Amniotic stem cell (primary cell): ENCODE measurements around the gene LEFTY2.
"Not testable (repeated sequence)": the region's sequence is repeated elsewhere in the genome, so short reads cannot be mapped to it uniquely, and the experiment has no call there.

ENCODE experiments used
- DNase-seq: peaks from one replicate; lab custom pipeline; 2025; lab: John Stamatoyannopoulos, UW

LEFTY2 gene, protein sequence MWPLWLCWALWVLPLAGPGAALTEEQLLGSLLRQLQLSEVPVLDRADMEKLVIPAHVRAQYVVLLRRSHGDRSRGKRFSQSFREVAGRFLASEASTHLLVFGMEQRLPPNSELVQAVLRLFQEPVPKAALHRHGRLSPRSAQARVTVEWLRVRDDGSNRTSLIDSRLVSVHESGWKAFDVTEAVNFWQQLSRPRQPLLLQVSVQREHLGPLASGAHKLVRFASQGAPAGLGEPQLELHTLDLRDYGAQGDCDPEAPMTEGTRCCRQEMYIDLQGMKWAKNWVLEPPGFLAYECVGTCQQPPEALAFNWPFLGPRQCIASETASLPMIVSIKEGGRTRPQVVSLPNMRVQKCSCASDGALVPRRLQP

DNA sequence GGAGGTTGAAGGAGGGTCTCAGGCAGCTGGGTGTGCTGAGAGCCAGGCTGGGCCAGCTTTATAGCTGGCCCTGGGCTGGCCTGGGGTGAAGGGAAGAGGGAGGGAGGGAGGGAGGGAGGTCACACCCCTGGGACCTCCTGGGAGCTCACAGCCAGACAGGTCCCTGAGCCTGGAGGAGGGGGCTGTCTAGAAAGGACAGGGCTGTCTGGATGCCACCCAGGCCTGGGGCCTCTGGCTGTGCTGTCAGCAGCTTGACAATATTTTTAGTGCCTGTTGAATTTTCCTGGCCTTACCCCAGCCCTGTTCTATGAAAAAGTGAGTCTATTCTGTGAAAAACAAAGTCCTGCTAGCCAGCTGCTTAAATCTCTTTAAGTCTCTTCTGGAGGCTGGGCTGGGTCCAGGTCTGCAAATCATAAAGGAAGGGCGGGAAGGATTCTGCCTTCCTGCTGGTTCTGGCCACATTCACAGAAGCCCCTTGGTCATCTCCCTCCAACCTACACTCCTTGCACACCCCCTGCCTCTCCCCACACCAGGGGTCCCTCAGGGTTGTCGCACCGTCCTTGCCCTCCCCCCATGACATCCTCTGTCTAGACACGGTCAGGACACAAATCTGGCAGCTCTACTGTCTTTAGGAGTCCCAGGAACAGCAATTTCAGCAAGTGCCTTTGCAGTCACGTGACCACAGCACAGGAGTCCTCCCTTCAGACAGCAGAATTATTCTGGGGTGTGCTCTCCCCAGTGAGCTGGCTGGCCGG, at the start of gene LEFTY2:
TSS of gene LEFTY2 (minus strand) at position 34 of the 755 bp plus-strand sequence. CDS start 80 bp downstream, outside the sequence.
- no peak for DNase-seq

DNA sequence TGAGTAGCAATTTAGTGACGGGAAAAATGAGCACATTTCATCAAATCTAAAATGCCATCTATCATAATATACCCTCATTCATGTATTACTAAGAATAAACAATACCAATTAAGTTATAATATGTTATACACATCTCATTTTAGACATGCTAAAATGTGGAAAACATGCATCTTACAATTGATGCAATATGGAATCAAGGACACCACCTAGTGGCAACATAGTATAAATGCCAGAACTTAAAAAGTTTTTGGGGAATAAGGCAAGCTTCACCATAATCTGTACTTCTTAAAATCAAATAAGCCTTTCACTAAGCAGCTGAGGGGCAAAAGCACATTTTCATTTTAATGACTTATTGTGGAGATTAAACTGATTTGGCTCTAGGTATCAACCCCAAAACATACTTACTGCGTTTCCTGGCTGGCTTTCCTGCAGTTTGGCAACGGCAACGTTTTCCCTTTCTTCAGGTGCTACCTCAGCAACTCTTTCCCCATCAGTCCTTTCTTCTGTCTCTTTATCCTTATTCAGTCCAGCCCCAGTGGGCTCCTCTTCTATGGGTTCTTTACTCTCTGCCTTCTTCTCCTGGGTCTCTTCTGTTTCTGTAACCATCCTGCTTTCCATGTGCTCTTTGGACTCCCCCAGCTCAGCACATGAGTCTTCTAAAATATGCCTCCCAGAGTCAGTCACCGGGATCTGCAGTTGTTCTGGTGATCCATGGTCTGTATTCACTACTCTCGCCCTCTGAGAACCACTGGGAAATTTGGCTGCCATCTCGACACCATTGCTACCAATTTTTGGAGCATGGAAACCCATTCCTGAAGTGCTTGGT, 46.7 kb upstream of the LEFTY2 start:
- peak; percentile 43 for DNase-seq

DNA sequence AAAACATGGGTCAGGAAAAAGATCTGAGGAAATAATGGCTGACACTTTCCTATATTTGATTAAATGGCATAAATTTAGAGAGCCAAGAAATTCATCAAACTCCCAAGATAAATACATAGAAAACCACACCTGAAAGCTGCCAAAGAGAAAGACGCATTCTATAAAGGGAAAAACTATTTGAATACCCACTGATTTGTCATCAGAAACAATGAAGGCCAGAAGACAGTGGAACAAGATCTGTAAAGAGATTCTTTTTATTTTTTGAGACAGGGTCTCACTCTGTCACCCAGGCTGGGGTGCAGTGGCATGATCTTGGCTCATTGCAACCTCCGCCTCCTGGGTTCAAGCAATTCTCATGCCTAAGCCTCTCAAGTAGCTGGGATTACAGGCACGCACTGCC, 40.7 kb upstream of the LEFTY2 start:
- no peak for DNase-seq

DNA sequence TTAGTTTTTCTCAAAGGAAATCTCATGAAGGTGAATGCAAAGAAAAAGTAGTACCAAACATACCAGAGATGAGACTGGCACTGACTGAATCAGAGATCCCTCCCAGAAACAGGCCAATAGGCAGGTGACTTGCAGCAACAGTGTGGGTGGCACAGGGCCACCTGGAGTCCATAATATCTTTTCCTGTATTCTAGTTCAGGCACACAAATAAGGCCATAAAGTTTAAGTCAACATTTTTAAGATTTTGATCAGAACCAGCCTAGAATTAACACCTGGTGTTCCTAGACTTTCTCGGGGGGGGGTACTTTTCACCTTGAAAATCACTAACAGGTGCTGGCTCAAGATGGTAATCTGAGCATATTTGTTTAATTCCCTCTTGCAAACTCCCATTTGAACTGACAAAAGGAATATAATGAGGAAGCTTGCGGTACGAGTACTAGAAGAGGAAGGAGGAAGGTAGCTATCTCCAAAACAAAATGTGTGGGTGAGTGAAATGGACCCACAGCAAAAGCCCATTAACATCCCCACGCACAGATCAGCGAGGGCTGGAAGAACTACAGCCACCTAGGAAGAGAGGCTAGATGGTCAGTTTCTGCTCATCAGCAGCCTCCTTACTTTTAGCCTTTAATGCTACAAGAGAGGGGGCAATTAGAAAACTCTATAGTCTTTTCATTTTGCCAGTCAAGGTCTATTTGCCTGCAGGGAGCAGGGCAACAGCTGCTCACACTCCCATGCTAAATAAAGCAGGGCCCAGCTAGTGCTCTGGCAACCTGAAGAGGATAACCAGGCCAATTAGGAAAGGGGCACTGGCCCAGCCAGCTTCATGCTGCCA, 39.2 kb upstream of the LEFTY2 start:
- DNase-seq: no peak

DNA sequence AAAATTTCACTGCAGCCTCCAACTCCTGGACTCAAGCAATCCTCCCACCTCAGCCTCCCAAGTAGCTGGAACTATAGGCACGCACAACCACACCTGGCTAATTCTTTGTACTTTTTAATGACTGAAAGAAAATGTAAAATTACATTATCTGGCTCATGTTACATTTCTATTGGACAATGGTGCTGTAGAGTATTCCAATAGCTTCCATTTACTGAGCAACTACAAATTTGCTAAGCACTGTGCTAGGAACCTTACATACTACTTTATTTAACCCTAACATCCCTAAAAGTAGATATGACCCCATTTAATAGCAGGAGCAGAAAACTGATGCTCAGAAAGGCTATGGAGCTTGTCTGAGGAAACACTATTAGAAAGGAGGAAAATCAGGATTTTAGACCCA, 38.4 kb upstream of the LEFTY2 start:
- DNase-seq: no peak

DNA sequence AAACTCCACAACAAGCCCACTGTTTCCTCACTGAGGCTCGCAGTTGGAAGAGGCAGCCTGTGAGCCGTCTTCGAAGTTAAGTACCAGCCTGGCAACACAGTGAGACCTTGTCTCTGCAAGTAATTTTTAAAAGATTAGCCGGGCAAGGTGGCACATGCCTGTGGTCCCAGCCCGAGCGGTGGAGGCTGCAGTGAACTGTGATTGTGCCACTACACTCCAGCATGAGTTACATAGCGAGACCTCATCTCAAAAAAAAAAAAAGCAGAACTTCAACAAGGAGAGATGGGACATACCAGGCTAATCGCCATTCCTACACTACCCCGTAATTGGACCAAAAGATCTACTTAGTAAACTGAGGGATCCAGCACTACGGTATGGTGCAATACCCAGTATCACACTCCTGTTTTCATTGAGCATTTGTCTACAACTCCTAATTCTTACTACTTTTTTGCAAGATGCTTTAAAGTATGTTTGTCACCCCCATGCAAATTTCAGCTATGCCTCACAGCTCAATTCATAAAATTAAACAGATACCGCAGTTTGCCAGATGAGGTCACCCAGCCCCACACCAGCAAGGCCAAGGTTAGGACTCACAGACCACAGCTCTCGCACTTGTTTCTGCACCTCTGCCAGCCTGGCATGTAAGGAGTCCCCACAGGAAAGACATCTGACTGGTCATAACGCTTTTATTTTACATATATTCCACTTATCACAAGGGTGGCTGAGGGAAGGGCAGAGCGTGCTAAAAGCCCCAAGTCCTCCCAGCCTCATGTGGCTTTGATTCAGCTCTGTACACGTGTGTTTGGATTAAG, 37.1 kb upstream of the LEFTY2 start:
- DNase-seq: no peak

DNA sequence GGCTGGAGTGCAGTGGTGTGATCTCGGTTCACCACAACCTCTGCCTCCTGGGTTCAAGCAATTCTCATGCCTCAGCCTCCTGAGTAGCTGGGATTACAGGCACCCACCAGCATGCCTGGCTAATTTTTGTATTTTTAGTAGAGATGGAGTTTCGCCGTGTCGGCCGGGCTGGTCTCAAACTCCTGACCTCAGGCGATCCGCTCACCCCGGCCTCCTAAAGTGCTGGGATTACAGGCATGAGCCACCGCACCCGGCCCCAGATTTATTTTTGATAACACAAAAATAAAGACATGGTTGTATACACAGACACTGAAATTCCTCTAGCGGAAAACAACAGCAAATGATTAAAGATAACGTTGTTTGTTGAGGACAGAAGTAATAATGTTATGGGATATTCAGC, 34.1 kb upstream of the LEFTY2 start:
- DNase-seq: not testable (repeated sequence)

DNA sequence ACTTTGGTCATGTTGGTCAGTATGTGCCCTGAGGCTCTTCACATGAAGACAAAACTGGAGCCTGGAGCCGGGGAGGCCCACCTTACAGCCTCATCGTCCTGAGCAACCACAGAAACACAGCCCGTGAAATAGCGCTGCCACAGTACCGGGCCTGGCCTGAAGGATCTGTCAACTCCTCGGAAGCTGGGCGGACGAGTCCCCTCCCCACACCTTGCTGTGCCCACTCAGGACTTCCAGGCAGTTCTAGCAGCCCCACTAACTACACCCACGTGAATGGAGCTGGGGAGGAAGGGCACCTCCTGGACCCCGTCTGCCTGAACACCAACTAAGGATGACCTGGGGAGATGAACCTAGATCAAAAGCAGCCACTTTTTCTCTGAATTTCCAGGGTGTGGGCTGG, 33.4 kb upstream of the LEFTY2 start:
- no peak for DNase-seq

DNA sequence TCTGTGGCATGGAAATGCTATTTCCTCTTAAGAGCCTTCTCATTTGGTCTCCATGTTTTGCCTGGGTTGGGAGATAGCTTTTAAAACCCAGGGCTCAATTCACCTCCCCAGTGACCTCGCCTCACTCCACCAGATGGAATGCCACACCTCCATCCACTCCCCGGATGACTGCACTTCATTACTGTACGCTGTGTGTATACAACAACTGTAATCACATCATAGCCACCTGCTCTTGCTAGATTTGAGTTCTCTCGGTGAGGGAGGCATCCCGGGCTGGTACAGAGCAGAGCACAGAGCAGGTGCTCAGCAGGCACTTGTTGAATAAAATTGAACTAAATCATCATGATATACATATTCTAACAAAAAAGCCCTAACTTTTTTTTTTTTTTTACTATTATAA, 32.1 kb upstream of the LEFTY2 start:
- no peak for DNase-seq

DNA sequence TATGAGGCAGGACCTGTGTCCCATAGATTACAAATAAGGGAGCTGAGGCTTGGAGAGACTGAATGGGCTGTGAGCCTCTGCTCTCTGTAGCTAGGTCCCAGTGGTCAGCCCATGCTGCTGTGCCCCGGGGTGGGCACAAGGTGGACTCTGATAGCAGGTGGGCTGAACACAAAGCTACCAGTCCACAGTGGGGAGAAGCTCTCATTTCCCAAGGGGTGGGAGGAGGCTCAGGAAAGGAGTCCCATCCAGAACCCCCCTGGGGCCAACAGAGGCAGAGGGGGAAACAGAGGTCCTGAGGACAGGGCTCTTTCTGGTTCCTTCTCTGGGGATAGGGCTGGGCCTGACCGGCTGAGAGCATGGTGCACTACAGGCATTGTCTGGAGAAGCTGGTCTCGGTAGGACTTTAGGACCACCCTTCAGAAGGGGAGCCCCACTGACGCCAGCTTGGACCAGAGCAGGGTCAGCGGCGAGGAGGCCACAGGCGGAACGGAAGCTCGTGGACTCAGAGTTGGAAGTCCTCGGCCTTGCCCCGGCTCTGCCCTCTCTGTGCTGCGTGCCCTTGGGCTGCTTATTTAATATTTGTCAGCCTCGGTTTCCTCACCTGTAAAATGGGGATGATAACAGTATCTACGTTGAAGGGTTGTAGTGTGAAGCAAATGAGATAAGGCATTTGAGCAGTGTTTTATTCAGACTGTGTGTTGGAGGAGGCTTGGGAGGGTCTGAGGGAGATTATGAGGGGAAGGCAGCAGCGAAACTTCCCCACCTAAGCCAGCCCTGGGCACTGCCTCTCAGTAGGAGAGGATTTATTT, 31.5 kb upstream of the LEFTY2 start:
- DNase-seq: no peak

DNA sequence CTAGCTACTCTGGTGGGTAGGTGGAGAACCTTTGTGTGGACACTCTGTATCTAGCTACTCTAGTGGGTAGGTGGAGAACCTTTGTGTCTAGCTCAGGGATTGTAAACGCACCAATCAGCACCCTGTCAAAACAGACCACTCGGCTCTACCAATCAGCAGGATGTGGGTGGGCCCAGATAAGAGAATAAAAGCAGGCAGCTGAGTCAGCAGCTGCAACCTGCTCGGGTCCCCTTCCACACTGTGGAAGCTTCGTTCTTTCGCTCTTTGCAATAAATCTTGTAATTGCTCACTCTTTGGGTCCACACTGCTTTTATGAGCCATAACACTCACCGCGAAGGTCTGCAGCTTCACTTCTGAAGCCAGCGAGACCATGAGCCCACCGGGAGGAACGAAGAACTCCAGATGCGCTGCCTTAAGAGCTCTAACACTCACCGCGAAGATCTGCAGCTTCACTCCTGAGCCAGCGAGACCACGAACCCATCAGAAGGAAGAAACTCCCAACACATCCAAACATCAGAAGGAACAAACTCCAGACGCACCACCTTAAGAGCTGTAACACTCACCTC, 29.7 kb upstream of the LEFTY2 start:
- DNase-seq: not testable (repeated sequence)

DNA sequence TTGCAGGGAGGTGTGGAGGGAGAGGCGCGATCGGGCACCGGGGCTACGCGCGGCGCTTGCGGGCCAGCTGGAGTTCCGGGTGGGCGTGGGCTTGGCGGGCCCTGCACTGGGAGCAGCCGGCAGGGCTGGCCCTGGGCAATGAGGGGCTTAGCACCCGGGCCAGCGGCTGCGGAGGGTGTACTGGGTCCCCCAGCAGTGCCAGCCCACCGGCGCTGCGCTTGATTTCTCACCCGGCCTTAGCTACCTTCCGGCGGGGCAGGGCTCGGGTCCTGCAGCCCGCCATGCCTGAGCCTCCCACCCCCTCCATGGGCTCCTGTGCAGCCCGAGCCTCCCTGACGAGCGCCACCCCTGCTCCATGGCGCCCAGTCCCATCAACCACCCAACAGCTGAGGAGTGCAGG, 28.7 kb upstream of the LEFTY2 start:
- not testable (repeated sequence) for DNase-seq

DNA sequence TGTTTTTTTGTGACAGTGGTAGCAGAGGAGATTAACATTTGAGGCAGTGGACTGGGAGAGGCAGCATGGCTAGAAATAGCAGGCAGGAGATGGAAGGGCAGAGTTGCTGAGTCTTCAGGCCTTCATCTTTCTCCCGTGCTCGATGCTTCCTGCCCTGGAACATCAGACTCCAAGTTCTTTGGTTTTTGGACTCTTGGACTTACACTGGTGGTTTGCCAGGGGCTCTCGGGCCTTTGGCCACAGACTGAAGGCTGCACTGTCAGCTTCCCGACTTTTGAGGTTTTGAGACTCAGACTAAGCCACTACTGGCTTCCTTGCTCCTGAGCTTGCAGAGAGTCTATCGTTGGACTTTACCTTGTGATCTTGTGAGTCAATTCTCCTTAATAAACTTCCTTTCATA, 24.2 kb upstream of the LEFTY2 start:
- DNase-seq: no peak

DNA sequence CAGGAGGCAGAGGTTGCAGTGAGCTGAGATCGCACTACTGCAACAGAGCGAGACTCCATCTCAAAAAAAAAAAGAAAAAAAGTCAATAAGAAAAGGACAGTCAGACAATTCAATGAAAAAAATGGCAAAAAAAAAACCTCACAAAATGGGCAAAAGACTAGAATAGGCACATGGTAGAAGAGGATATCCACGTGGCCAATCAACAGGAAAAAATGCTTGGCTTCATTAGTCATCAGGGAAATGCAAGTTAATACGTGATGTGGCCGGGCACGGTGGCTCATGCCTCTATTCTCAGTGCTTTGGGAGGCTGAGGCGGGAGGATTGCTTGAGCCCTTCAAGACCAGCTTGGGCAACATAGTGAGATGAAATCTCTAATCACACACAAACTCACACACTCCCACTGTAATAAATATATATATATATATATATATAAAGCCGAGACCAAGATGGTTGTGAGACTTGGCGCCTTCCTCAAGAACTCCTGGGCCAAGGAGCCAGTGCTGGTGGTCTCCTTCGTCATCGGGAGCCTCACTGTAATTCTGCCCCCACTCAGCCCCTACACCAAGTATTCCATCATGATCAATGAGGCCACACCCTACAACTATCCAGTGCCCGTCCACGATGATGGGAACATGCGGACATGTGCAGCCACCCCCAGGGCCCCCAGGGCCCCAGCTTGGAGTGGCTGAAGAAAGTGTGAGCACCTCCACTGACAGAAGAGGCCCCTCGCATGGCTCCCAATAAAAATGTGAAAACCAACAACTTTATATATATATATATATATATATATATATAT, 22.9 kb upstream of the LEFTY2 start:
- DNase-seq: no peak

DNA sequence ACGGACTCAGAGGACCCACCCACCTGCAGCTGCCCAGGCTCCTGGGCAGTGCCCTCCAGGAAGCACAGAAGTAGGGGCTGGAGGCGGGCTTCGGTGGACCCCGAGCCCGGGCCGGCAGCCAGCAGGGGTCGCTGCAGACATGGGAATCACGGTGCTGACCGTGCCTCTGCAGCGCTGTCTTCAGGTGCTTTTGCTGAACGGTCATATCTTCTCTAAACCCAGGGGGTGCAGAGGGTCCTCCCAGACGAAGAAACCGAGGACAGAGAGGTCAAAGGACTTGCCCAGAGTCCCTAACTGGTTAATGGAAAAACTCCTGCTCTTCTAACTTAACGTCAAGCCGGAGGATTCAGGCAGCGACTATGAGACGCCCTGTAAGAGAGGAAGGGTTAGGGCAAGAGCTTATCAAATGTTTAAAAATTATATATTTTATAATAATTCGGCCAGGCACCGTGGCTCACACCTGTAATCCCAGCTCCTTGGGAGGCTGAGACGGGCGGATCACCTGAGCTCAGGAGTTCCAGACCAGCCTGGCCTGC, 21.5 kb upstream of the LEFTY2 start:
- no peak for DNase-seq

DNA sequence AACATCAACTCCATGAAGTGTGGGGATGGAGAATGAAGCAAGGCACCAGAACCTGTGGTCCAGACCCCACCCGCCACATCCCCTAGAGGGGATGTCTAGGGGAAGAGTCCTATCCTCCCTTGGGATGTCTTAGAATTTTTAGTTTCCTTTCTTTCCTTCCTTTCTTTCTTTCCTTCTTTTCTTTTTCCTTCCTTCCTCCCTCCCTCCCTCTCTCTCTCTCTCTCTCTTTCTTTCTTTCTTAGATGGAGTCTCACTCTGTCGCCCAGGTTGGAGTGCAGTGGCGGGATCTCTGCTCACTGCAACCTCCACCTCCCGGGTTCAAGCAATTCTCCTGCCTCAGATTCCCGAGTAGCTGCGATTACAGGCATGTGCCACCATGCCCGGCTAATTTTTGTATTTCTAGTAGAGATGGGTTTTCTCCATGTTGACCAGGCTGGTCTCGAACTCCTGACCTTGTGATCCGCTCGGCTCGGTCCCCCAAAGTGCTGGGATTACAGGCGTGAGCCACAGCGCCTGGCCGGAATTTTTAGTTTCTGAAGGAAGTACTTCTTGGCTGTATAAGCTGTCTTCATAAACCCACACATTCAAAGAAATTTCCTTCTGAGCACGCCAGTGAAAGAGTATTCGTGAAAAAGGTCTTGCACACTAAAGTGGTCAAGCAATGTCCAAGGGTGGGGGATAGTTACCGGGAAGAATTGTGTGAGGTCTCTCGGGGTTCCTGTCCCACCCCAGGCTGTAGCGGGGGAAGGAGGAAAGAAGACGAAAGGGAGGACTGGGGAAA, 20.8 kb upstream of the LEFTY2 start:
- DNase-seq: no peak

DNA sequence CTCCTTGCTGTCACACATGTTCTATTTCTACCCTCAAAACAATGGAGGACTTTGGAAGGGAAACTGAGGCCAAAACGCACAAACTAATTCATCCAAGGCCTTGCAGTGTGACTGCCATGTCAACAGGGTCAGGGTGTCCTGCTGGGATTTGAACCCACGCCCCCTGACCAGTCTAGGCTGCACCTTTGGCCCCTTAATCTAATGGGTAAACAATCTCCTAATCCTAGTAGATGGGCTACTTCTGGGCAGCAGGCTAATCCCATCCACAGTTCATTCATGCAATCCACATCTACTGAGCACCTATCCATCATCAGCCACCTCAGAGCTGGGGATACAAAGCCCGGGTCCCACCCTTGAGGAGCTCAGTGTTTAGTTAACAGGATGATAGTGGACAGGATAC, 17.0 kb upstream of the LEFTY2 start:
- DNase-seq: no peak

DNA sequence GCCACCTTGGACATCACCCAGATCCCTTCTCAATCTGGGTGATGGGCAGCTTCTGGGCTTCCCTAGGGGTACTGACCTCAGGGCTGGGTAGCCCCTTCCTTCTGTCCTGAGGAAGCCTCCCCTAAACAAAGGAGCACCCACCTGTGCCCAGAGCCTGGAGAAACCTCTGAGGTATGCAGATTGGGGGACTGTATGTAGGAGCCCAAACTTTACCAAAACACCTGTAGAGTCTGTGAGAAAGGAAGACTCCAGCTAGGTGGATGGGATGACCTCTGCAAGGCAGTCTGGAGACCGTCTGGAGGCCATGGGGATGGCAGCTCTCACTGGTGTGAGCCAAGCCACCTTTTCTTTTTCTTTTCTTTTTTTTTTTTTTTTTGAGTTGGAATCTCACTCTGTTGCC, 13.7 kb upstream of the LEFTY2 start:
- DNase-seq: no peak
